ENCODE measurements around the gene NUTM2A. TPM values are rescaled to one million over a fixed set of nuclear protein-coding genes. Genes with fewer than 3 reads are reported as not detected.
"Not testable (repeated sequence)": the region's sequence is repeated elsewhere in the genome, so short reads cannot be mapped to it uniquely, and the experiment has no call there.

NUTM2A gene, protein sequence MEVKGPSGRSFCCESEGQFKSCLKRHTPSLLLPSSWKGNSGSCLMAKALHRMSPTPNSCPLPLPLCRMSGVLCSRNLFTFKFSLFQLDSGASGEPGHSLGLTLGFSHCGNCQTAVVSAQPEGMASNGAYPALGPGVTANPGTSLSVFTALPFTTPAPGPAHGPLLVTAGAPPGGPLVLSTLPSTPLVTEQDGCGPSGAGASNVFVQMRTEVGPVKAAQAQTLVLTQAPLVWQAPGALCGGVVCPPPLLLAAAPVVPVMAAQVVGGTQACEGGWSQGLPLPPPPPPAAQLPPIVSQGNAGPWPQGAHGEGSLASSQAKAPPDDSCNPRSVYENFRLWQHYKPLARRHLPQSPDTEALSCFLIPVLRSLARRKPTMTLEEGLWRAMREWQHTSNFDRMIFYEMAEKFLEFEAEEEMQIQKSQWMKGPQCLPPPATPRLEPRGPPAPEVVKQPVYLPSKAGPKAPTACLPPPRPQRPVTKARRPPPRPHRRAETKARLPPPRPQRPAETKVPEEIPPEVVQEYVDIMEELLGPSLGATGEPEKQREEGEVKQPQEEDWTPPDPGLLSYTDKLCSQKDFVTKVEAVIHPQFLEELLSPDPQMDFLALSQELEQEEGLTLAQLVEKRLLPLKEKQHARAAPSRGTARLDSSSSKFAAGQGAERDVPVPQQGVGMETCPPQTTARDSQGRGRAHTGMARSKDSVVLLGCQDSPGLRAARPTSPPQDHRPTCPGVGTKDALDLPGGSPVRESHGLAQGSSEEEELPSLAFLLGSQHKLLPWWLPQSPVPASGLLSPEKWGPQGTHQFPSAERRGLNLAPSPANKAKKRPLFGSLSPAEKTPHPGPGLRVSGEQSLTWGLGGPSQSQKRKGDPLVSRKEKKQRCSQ
- total RNA-seq = 1.9 TPM
- long read RNA-seq = 0 reads

GRCh38 chr10:87225148-87225547 lies at the start of gene NUTM2A:
Gene NUTM2A, plus strand, starts transcription at chr10:87225448. Its CDS starts 383 bp downstream, at chr10:87225831.
- ATAC-seq; DNase-seq (ENCODE audit: missing footprints); intact Hi-C loops (cut with DNase I): not testable (repeated sequence)

DNA sequence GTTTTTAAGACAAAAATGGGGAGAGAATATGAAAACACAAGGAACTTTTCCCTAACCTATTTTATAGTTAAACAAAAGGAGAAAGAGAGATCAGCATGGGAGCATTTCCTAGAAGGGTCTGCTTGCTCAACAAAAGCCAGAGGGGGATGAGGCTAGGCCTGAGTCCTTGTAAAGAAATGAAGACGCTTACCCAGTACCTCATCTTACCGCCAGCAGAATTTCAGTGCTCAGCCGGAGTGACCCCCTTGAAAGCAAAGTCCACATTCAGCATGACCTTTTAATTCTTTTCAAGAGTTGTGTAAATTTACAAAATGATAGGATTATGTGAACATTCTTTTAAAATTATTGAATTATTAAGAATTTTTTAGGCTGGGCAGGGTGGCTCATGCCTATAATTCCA lies 47.7 kb upstream of the NUTM2A start:
- intact Hi-C loops (cut with DNase I); ATAC-seq; DNase-seq (ENCODE audit: missing footprints): not testable (repeated sequence)

GRCh38 chr10:87184421-87184820 lies 40.8 kb upstream of the NUTM2A start:
- peak; percentile 52 for ATAC-seq
- intact Hi-C loops (cut with DNase I); DNase-seq (ENCODE audit: missing footprints): not testable (repeated sequence)

DNA sequence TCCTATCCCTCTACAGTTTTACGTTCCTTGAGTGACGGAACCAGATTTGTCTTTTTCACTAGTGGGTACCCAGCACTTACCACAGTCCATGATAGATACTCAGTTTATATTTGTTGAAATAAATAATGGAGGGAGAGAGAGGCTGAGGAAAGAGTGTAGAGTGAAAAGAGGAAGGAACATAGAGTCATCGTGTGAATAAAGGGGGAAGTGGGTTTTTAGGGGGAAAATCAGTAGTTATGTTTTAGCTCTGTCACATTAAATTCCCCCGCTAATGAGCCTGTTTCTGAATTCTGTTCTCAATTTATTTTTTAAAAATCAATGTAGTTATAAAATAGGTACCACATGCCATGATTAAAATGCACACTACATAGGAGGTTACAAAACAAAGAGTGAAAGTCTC lies 39.2 kb upstream of the NUTM2A start:
- intact Hi-C loops (cut with DNase I); ATAC-seq; DNase-seq (ENCODE audit: missing footprints): not testable (repeated sequence)

GRCh38 chr10:87187573-87187972 lies 37.7 kb upstream of the NUTM2A start:
- ATAC-seq; intact Hi-C loops (cut with DNase I); DNase-seq (ENCODE audit: missing footprints): not testable (repeated sequence)

- ATAC-seq; intact Hi-C loops (cut with DNase I); DNase-seq (ENCODE audit: missing footprints): not testable (repeated sequence)
Observed at GRCh38 chr10:87191841-87192240, 33.4 kb upstream of the NUTM2A start.

GRCh38 chr10:87200924-87201323 lies 24.3 kb upstream of the NUTM2A start:
- peak; percentile 61 for ATAC-seq
- intact Hi-C loops (cut with DNase I); DNase-seq (ENCODE audit: missing footprints): not testable (repeated sequence)

- DNase-seq (ENCODE audit: missing footprints); intact Hi-C loops (cut with DNase I): not testable (repeated sequence)
- ATAC-seq = peak; percentile 11
Observed at GRCh38 chr10:87204801-87205200, 20.4 kb upstream of the NUTM2A start.

DNA sequence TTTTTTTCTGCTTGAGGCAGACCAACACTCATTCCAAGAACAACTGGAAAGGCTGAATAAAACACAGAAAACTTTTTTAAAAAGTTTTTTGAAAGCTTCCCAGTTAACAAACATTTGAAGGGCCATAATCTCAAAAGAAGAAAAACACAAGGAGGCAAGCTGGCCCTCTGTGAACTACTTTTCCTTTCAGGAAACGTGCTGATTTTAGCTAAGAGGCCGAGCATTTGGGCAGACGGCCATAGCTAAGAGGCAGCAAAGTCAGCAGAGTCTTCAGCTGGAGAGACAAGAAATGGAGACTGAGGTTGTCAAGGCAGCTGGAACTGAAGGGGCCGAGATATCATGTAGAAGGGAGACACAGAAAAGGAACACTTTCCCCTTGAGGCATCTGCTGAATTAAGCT lies 18.3 kb upstream of the NUTM2A start:
- intact Hi-C loops (cut with DNase I); ATAC-seq; DNase-seq (ENCODE audit: missing footprints): not testable (repeated sequence)

DNA sequence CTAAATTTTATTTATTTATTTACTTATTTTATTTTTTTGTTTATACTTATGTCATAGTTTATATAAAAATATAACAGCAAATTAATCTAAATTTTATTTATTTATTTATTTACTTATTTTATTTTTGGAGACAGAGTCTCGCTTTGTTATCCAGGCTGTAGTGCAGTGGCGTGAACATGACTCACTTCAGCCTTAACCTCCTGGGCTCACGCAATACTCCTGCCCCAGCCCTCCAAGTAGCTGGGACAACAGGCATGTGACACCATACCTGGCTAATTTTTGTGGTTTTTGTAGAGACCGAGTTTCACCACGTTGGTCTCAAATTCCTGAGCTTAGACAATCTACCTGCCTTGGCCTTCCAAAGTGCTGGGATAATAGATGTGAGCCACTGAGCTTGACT lies 14.9 kb upstream of the NUTM2A start:
- intact Hi-C loops (cut with DNase I); DNase-seq (ENCODE audit: missing footprints); ATAC-seq: not testable (repeated sequence)

DNA sequence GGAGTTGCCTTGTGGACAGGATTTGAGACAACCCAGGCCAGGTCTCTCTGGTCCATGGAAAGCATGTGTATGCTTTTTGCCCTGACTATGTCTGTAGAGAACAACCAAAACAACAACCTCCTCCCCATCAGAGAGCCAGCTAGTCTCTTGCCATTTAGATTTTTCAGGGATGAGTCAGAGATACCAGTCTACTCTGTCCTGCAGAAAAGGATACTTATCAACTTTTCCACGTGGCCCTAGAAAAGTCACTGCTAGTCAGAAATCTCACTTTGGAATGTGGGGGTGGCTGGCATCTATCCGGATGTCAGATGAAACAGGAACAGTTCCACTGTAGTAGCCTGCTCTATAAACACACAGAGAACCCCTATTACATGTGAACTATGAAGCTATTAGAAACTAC lies 13.4 kb upstream of the NUTM2A start:
- DNase-seq (ENCODE audit: missing footprints); ATAC-seq; intact Hi-C loops (cut with DNase I): not testable (repeated sequence)

DNA sequence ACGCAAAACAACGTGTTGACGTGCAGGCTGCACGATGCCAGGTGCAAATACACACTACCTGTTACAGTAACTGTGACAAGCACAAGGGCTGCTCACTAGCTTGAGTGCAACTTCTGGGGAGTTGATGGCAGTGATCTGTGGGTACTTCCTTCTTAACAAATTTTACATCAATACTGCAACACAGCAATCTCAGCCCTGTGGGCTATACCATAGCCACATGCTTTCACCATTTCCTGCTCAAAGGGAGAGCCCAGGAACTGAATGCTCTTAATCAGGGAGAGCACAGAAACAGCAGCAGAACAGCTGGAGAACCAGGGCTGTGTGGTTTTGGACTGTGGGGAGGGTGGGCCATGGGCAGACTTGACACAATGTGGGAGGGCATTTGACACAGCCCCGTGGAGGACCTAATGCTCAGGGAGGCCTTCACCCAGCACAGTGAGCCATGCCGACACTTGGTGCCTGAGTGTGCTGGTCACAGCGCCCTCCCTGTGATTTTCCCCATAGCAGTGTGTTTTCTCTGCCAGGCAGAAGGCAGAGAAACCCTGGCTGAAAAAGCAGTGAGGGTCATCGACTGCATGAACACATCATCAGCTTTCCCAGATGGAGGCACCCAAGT lies 12.0 kb upstream of the NUTM2A start:
- ATAC-seq = peak; percentile 8
- DNase-seq (ENCODE audit: missing footprints) = not testable (repeated sequence)

DNA sequence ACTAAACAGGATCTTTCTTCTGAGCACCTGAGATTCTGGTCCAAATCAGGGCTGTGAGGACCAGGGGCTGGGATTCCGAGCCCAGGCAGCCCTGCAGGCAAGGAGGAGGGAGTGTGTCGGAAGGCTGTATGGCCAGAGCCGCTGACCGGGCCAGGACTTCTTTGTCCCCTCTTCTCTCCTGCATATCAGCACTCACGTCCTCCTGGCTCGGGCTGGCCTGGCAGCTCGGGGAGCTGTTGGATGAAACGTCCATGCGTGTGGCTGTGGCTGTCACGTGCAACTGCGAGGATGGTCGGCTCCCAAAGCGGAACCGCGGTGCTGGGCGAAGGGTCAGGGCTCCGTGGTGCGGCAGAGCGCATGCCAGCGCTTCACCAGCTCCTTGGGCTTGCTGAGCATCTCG lies 11.4 kb upstream of the NUTM2A start:
- DNase-seq (ENCODE audit: missing footprints) = peak; percentile 80
- peak; percentile 86 for ATAC-seq
- intact Hi-C loops (cut with DNase I) = not testable (repeated sequence)

More for the DNA sequence above, 12.0 kb upstream of the NUTM2A start:
- intact Hi-C loops (cut with DNase I) = not testable (repeated sequence)

GRCh38 chr10:87216120-87216519 lies 9.1 kb upstream of the NUTM2A start:
- DNase-seq (ENCODE audit: missing footprints); intact Hi-C loops (cut with DNase I): not testable (repeated sequence)
- peak; percentile 22 for ATAC-seq

- intact Hi-C loops (cut with DNase I); DNase-seq (ENCODE audit: missing footprints); ATAC-seq: not testable (repeated sequence)
Observed at GRCh38 chr10:87219370-87219769, 5.9 kb upstream of the NUTM2A start.

GRCh38 chr10:87222789-87223188 lies 2.5 kb upstream of the NUTM2A start:
- intact Hi-C loops (cut with DNase I); DNase-seq (ENCODE audit: missing footprints); ATAC-seq: not testable (repeated sequence)

DNA sequence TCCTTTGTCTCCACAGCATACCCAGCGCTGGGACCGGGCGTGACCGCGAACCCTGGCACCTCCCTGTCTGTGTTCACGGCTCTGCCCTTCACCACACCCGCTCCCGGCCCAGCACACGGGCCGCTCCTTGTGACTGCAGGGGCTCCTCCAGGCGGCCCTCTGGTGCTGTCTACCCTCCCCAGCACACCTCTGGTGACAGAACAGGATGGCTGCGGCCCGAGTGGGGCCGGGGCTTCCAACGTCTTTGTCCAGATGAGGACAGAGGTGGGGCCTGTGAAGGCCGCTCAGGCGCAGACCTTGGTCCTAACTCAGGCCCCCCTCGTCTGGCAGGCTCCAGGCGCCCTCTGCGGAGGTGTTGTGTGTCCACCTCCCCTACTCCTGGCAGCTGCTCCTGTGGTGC lies 3.0 kb downstream of the NUTM2A start:
- DNase-seq (ENCODE audit: missing footprints); ATAC-seq; intact Hi-C loops (cut with DNase I): not testable (repeated sequence)

DNA sequence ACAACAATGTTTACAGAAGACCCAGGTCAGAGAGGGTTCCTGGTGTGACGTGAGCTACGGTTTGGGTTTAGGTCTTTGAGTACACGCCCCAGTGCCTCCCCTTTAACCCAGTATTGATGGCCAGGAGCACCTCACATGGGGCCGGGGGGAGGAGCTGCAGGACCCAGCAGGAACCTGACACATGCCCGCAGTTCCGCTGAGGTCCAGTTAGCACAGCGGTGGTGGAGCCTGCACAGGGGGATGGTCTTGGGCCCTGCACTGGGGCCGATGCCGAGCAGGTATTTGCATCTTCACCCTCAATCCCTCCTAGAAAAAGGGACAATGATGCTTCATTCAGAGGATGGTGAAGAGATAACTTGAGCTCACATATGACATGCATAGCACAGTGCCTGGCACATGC lies 4.0 kb downstream of the NUTM2A start:
- ATAC-seq; DNase-seq (ENCODE audit: missing footprints); intact Hi-C loops (cut with DNase I): not testable (repeated sequence)

GRCh38 chr10:87234854-87235253 lies 9.6 kb downstream of the NUTM2A start:
- intact Hi-C loops (cut with DNase I); DNase-seq (ENCODE audit: missing footprints); ATAC-seq: not testable (repeated sequence)
